OCI-LY3 (cell line): Measurements from ENCODE around the gene PTPN12.

Experiments used
- H2AFZ ChIP-seq: fragments of 200-600, 300-600 bp; shearing (Covaris generic); 2 replicates; pipeline ENCODE4 v1.6.0; 2014; ENCODE audit warnings: antibody characterized with exemption, low read depth, low read length
- H3K27ac ChIP-seq: fragments of 200-600, 300-600 bp; sonication (generic); 2 replicates; pipeline ENCODE4 v1.5.1; 2014; ENCODE audit warnings: mild to moderate bottlenecking, low read length, moderate library complexity, mixed read lengths
- H3K27me3 ChIP-seq: fragments of 200-600, 300-600 bp; sonication (generic); 2 replicates; pipeline ENCODE4 v1.6.1; 2014; ENCODE audit warnings: low read depth, low read length, mixed read lengths
- H3K36me3 ChIP-seq: fragments of 200-600, 300-600 bp; sonication (generic); replicated peaks from 2 replicates; pipeline ENCODE3; 2014; ENCODE audit warnings: low read depth, low read length, mixed read lengths
- H3K4me1 ChIP-seq: fragments of 300-600, 200-600 bp; sonication (generic); 2 replicates; pipeline ENCODE4 v1.6.1; 2014; ENCODE audit warnings: low read length, mixed read lengths
- H3K4me2 ChIP-seq: fragments of 200-600, 300-600 bp; sonication (generic); 2 replicates; pipeline ENCODE4 v1.6.1; 2014; ENCODE audit warnings: low read length, mixed read lengths
- H3K4me3 ChIP-seq: fragments of 300-600, 200-600 bp; sonication (generic); 2 replicates; pipeline ENCODE4 v1.5.1; 2014; ENCODE audit warnings: antibody characterized with exemption, mild to moderate bottlenecking, low read length, moderate library complexity
- H3K79me2 ChIP-seq: fragments of 300-600, 200-600 bp; shearing (Covaris generic); 2 replicates; pipeline ENCODE4 v1.6.1; 2014; ENCODE audit warnings: mild to moderate bottlenecking, low read length, mixed read lengths
- H3K9ac ChIP-seq: fragments of 300-600, 200-600 bp; shearing (Covaris generic); 2 replicates; pipeline ENCODE4 v1.6.0; 2014; ENCODE audit warnings: mild to moderate bottlenecking, low read length, moderate library complexity
- H3K9me3 ChIP-seq: fragments of 200-600, 300-600 bp; shearing (Covaris generic); 2 replicates; pipeline ENCODE4 v1.6.1; 2014; ENCODE audit warnings: low read length, mixed read lengths; ENCODE audit not compliant: insufficient read depth
- H4K20me1 ChIP-seq: fragments of 200-600, 300-600 bp; sonication (generic); 2 replicates; pipeline ENCODE4 v1.6.1; 2016; ENCODE audit warnings: low read length, mixed read lengths; ENCODE audit not compliant: insufficient read depth
- EZH2phosphoT487 ChIP-seq: fragments of 200-600 bp; shearing (Covaris generic); IDR thresholded peaks from 2 replicates; pipeline ENCODE4 v1.6.1; 2018; ENCODE audit warnings: antibody characterized with exemption, mixed run types, low read depth
- TF ChIP-seq, protein P1 (sequence below): fragments of 200-600, 300-600 bp; sonication (generic); IDR thresholded peaks from 2 replicates; pipeline ENCODE4 v1.5.1; 2014; ENCODE audit warnings: antibody characterized with exemption, low read length, low read depth

Gene PTPN12

DNA sequence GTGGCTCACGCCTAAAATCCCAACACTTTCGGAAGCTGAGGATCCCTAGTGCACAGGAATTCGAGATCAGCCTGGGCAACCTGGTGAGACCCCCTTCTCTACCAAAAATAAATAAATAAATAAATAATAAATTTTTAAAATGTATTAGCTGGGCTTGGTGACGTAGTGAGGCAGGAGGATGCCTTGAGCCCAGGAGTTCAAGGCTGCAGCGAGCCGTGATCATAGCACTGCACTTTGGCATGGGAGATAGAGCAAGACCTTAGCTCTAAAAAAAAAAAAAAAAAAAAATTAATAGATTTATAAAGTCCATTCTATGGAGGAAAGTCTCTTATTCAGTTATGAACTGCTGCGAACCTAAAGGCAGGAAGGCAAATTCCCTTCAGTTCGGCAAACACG, 1.1 kb upstream of the PTPN12 start:
- Histone ChIP-seq H3K27ac (no peak overlapping the region), H3K9ac (peak overlapping the region; percentile 78), H3K4me1 (peaks cover 8% of the 10 kb centered on the region), H3K4me2 (peak overlapping the region; percentile 79), H4K20me1 (no peaks in the 10 kb centered on the region; the same call in 1 of the 2 replicates), H3K4me3 (peak overlapping the region; percentile 91), H3K27me3 (no peaks in the 10 kb centered on the region), H3K79me2 (peaks cover 22% of the 10 kb centered on the region), H3K9me3 (no peaks in the 10 kb centered on the region), H2AFZ (no peak overlapping the region), H3K36me3 (no peaks in the 10 kb centered on the region)
- TF ChIP-seq, protein P1, sequence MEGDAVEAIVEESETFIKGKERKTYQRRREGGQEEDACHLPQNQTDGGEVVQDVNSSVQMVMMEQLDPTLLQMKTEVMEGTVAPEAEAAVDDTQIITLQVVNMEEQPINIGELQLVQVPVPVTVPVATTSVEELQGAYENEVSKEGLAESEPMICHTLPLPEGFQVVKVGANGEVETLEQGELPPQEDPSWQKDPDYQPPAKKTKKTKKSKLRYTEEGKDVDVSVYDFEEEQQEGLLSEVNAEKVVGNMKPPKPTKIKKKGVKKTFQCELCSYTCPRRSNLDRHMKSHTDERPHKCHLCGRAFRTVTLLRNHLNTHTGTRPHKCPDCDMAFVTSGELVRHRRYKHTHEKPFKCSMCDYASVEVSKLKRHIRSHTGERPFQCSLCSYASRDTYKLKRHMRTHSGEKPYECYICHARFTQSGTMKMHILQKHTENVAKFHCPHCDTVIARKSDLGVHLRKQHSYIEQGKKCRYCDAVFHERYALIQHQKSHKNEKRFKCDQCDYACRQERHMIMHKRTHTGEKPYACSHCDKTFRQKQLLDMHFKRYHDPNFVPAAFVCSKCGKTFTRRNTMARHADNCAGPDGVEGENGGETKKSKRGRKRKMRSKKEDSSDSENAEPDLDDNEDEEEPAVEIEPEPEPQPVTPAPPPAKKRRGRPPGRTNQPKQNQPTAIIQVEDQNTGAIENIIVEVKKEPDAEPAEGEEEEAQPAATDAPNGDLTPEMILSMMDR, result no peak
- TF ChIP-seq EZH2phosphoT487, result no peak

DNA sequence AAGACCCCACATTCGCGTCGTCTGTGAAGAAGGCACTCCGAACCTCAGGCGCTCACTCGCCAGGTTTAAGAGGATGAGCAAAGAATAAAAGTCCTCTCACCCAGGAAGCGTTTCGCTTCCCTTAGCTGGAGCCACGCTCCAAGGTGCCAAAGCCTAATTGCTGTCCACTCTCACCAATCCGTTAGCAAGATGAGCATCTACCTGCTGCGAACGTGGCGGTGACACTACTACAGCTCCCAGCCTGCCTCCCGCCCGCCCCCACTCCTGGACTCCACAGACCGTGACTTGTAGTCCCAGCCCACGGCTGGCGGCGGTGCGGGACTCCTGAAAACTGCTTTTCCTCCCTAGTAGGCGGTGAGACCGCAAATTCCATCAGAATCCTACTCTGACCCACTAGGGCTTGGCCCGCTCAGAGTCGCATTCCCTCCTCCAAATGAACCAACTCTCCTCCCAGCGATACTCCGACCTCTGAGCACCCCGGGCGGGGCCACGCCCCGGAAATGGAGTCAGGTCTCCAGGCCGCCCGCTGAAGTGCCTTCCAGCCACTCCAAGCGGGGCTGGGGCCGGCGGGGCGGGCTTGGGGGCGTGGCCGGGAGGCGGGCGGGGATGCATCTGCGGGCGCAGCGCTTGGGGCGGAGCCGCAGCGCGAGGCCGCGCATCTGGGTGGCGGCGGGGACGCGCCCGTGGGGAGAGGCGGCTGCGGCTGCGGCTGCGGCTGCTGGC, 521 bp upstream of the PTPN12 start:
- Histone ChIP-seq H3K4me2 (peak overlapping the region; percentile 79), H3K9me3 (no peaks in the 10 kb centered on the region), H3K27me3 (no peaks in the 10 kb centered on the region), H4K20me1 (peaks cover 3% of the 10 kb centered on the region; the same call in 1 of the 2 replicates), H3K4me1 (peaks cover 4% of the 10 kb centered on the region; the same call in 1 of the 2 replicates), H2AFZ (0 out of 2 replicates have a peak overlapping the region, but pooled peaks have one; percentile 74), H3K9ac (peak overlapping the region; percentile 78), H3K4me3 (peak overlapping the region; percentile 94), H3K27ac (peak overlapping the region; percentile 49), H3K36me3 (no peaks in the 10 kb centered on the region), H3K79me2 (peaks cover 23% of the 10 kb centered on the region)
- TF ChIP-seq, protein P1, result no peak
- TF ChIP-seq EZH2phosphoT487, result no peak

DNA sequence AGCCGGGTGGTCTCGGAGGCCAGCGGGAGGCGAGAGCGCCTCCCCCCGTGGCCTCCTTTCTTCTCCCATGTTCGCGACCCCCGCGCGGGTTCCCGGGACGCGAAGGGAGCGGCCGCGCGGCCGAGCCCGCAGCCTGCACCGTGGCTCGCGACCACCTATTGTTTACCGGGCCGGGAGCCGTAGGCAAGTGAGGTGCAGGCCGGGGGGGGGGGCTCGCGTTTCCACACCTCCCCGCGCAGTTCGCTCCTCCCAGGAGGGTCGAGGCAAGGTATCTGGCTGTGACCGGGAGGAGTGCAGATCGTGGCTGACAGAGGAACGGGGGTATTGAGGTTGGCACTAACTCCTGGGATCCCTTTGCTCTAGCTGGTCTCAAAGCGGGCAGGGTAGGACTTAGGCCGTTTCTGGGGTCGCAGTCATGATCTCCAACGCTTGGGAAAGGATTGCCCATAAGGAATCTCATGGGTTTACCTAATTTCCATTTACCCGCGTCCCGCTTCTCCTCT, 734 bp downstream of the PTPN12 start:
- Histone ChIP-seq H3K36me3 (no peaks in the 10 kb centered on the region), H3K27me3 (no peaks in the 10 kb centered on the region), H3K9ac (peak overlapping the region; percentile 80), H2AFZ (peak overlapping the region; percentile 81), H3K4me3 (peak overlapping the region; percentile 94), H3K27ac (peak overlapping the region; percentile 60), H3K4me1 (peaks cover 4% of the 10 kb centered on the region; the same call in 1 of the 2 replicates), H3K4me2 (peak overlapping the region; percentile 89), H4K20me1 (peaks cover 12% of the 10 kb centered on the region; the same call in 1 of the 2 replicates), H3K9me3 (no peaks in the 10 kb centered on the region), H3K79me2 (peaks cover 23% of the 10 kb centered on the region)
- no peak for TF ChIP-seq EZH2phosphoT487
- TF ChIP-seq, protein P1, result no peak
